K562 (cell line): ENCODE results near the gene RNF214. TPM values are rescaled to one million over a fixed set of nuclear protein-coding genes. Genes with fewer than 3 reads are reported as not detected.

Experiments
- ESRRB ChIP-seq: fragments of 250-450 bp; sonication (Bioruptor Pico); IDR thresholded peaks from 2 replicates; pipeline ENCODE4 v1.5.0; 2020; ENCODE audit warnings: mild to moderate bottlenecking, moderate library complexity, borderline replicate concordance
- MBD2 ChIP-seq: sonication (generic); IDR thresholded peaks from 2 replicates; pipeline ENCODE4 v1.6.1; 2016; ENCODE audit warnings: low read depth, borderline replicate concordance
- MED1 ChIP-seq: sonication (generic); formaldehyde crosslinking; IDR thresholded peaks from 2 replicates; pipeline ENCODE4 v1.8.1; 2023; ENCODE audit warnings: missing genetic modification reagents, borderline replicate concordance
- PHTF2 ChIP-seq: fragments of 250-450 bp; sonication (Bioruptor Pico); IDR thresholded peaks from 2 replicates; pipeline ENCODE4 v1.5.0; 2021; ENCODE audit warnings: mild to moderate bottlenecking
- RB1 ChIP-seq: fragments of 450-650 bp; IDR thresholded peaks from 2 replicates; pipeline ENCODE4 v1.6.1; 2017; ENCODE audit warnings: low read depth, mild to moderate bottlenecking
- RFX5 ChIP-seq: IDR thresholded peaks from 2 replicates; pipeline ENCODE4 v1.6.1; 2011; ENCODE audit warnings: low read depth, mild to moderate bottlenecking, improper control_type of control experiment, low read length
- SNRNP70 ChIP-seq: fragments of 200-400 bp; formaldehyde crosslinking; optimal IDR thresholded peaks from 2 replicates; pipeline ENCODE3; 2017; ENCODE audit warnings: low read depth, low read length
- TRIM24 ChIP-seq, 2 experiments: fragments of 450-650 bp; IDR thresholded peaks; 2 replicates each; pipeline ENCODE4 v1.6.1; 2016
- polyA plus RNA-seq, 8 experiments: library from polyadenylated mRNA; depleted of rRNA in 4 of 8; stranded (reverse) in 5 of 8; unstranded in 3 of 8; fragments of >200 nt; fragmentation: Nextera tagmentation in 2 of 8; fragmentation: Illumina TruSeq in 1 of 8; extraction: Ambion mirVana in 2 of 8; extraction: Trizol in 1 of 8; gene quantifications; 2 replicates each; pipeline versions ENCODE4 v1.2.1 to v1.2.3, GENCODE V29; 2011 to 2014; ENCODE audit warnings: inconsistent platforms in 1 of 8, missing spikeins in 1 of 8
- total RNA-seq, 7 experiments: library from RNA; depleted of rRNA in 6 of 7; stranded (reverse); fragments of >200 nt in 6 of 7; fragmentation: Illumina TruSeq in 2 of 7; extraction: Trizol in 2 of 7; gene quantifications; 2 replicates each; pipeline versions ENCODE4 v1.2.1 to v1.2.3, GENCODE V29; 2011 to 2021; ENCODE audit warnings: low replicate concordance in 1 of 7
- TF ChIP-seq, protein P1 (sequence below): fragments of 450-650 bp; conservative IDR thresholded peaks from 2 replicates; pipeline ENCODE4 v1.6.1; 2016; ENCODE audit warnings: missing genetic modification characterization, low read depth, mild to moderate bottlenecking, control low read depth, missing compliant biosample characterization
- TF ChIP-seq, protein P2 (sequence below): fragments of 450-650 bp; formaldehyde crosslinking; IDR thresholded peaks from 2 replicates; pipeline ENCODE4 v1.4.0; 2020; ENCODE audit warnings: mild to moderate bottlenecking, moderate library complexity
- TF ChIP-seq, protein P3 (sequence below): IDR thresholded peaks from 2 replicates; pipeline ENCODE4 v1.6.1; 2016; ENCODE audit warnings: missing genetic modification characterization, missing compliant biosample characterization
- TF ChIP-seq, protein P4 (sequence below), 2 experiments: fragments of 450-650 bp in 1 of 2; sonication (generic) in 1 of 2; formaldehyde crosslinking in 1 of 2; IDR thresholded peaks; 2 replicates each; pipeline versions ENCODE4 v1.7.1 to v1.9.0; 2016 to 2022; ENCODE audit warnings: inconsistent platforms in 1 of 2, mild to moderate bottlenecking in 1 of 2, missing genetic modification reagents in 1 of 2

Gene RNF214
- total and polyA plus RNA-seq, 9 of the 15 experiments (the other 6 are each of a cell fraction or from before 2014, with no cell fraction given), result 6.6 to 24.8 (median 11.9) TPM

DNA sequence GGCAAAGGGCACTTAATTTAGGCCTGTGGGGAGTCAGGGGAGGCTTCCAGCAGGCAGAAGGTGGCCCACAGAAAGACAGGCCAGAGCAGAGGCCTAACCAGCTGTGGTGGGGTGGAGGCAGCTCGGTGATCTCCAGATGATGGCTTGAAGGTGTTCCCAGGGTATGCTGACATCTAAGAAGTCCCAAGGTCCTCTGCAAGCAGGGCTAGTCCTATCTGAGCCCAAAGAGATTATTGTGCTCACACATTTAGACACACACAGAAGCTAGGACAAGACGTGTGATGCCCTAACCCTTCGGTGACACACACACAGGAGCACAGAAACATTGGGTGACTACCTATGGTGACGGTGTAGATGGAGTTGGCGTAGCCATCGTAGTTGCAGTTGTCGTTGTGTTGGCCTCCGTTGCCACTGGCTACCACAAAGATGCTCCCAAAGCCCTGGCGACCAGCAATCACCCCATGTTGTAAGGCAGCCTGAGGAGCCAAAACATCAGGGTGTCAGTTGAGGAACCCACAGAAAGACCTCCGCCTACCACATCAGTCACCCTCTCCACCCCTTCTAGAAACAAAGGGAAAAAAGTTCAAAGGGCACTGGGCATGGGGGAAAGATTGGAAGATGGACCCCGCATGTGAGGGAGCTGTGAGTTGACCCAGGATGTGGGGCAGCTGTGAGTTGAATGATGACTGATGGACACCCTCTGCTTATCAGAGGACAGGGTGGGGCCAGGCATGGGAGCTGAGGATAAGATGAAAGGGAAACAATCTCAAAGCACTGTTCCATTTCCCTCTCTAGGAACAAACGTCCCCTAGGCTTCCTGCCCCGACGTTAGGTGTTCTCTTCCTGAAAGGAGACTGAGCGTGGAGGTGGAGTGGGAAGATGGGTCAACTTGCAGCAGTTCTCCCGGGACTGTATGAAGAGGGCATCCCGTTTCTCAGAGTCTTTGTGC is 8.5 kb upstream of the RNF214 start (continued):
- TF ChIP-seq ESRRB (CRISPR knock-in tag) (no peak), PHTF2 (no peak), MBD2 (0 out of 2 replicates have a peak, but pooled peaks have one; percentile 45), MED1 (CRISPR knock-in tag) (no peak), TRIM24 (IDR thresholded peaks at IDR 0.05) (peak; percentile 88 to 92), RFX5 (no peak), SNRNP70 (no peak), RB1 (0 out of 2 replicates have a peak, but pooled peaks have one; percentile 44)
- TF ChIP-seq, protein P1, sequence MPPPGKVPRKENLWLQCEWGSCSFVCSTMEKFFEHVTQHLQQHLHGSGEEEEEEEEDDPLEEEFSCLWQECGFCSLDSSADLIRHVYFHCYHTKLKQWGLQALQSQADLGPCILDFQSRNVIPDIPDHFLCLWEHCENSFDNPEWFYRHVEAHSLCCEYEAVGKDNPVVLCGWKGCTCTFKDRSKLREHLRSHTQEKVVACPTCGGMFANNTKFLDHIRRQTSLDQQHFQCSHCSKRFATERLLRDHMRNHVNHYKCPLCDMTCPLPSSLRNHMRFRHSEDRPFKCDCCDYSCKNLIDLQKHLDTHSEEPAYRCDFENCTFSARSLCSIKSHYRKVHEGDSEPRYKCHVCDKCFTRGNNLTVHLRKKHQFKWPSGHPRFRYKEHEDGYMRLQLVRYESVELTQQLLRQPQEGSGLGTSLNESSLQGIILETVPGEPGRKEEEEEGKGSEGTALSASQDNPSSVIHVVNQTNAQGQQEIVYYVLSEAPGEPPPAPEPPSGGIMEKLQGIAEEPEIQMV (tag), result no peak
- TF ChIP-seq, protein P2, sequence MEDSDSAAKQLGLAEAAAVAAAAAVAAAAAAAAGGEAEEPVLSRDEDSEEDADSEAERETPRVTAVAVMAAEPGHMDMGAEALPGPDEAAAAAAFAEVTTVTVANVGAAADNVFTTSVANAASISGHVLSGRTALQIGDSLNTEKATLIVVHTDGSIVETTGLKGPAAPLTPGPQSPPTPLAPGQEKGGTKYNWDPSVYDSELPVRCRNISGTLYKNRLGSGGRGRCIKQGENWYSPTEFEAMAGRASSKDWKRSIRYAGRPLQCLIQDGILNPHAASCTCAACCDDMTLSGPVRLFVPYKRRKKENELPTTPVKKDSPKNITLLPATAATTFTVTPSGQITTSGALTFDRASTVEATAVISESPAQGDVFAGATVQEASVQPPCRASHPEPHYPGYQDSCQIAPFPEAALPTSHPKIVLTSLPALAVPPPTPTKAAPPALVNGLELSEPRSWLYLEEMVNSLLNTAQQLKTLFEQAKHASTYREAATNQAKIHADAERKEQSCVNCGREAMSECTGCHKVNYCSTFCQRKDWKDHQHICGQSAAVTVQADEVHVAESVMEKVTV (CRISPR knock-in tag), result no peak
- TF ChIP-seq, protein P3, sequence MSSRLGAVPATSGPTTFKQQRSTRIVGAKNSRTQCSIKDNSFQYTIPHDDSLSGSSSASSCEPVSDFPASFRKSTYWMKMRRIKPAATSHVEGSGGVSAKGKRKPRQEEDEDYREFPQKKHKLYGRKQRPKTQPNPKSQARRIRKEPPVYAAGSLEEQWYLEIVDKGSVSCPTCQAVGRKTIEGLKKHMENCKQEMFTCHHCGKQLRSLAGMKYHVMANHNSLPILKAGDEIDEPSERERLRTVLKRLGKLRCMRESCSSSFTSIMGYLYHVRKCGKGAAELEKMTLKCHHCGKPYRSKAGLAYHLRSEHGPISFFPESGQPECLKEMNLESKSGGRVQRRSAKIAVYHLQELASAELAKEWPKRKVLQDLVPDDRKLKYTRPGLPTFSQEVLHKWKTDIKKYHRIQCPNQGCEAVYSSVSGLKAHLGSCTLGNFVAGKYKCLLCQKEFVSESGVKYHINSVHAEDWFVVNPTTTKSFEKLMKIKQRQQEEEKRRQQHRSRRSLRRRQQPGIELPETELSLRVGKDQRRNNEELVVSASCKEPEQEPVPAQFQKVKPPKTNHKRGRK (tag), result no peak
- TF ChIP-seq, protein P4, sequence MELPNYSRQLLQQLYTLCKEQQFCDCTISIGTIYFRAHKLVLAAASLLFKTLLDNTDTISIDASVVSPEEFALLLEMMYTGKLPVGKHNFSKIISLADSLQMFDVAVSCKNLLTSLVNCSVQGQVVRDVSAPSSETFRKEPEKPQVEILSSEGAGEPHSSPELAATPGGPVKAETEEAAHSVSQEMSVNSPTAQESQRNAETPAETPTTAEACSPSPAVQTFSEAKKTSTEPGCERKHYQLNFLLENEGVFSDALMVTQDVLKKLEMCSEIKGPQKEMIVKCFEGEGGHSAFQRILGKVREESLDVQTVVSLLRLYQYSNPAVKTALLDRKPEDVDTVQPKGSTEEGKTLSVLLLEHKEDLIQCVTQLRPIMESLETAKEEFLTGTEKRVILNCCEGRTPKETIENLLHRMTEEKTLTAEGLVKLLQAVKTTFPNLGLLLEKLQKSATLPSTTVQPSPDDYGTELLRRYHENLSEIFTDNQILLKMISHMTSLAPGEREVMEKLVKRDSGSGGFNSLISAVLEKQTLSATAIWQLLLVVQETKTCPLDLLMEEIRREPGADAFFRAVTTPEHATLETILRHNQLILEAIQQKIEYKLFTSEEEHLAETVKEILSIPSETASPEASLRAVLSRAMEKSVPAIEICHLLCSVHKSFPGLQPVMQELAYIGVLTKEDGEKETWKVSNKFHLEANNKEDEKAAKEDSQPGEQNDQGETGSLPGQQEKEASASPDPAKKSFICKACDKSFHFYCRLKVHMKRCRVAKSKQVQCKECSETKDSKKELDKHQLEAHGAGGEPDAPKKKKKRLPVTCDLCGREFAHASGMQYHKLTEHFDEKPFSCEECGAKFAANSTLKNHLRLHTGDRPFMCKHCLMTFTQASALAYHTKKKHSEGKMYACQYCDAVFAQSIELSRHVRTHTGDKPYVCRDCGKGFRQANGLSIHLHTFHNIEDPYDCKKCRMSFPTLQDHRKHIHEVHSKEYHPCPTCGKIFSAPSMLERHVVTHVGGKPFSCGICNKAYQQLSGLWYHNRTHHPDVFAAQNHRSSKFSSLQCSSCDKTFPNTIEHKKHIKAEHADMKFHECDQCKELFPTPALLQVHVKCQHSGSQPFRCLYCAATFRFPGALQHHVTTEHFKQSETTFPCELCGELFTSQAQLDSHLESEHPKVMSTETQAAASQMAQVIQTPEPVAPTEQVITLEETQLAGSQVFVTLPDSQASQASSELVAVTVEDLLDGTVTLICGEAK (IDR thresholded peaks at IDR 0.05), result no peak
- TF ChIP-seq, protein P4 (CRISPR knock-in tag; IDR thresholded peaks at IDR 0.05), result no peak
